KMS-11 (cell line): ENCODE data around the gene TIMP4.

Source experiments
- H2AFZ ChIP-seq: fragments of 200-600 bp; sonication (generic); 2 replicates; pipeline ENCODE4 v1.6.1; 2016; ENCODE audit warnings: antibody characterized with exemption, mixed run types, low read depth
- H3K27ac ChIP-seq: fragments of 200-600 bp; sonication (generic); 2 replicates; pipeline ENCODE4 v1.6.1; 2016; ENCODE audit warnings: mild to moderate bottlenecking, mixed run types
- H3K27me3 ChIP-seq: fragments of 200-600 bp; sonication (generic); 2 replicates; pipeline ENCODE4 v1.6.1; 2017; ENCODE audit warnings: mild to moderate bottlenecking, low read depth, mixed run types, moderate library complexity; ENCODE audit not compliant: insufficient read depth
- H3K36me3 ChIP-seq: fragments of 200-600 bp; sonication (generic); 2 replicates; pipeline ENCODE4 v1.6.1; 2017; ENCODE audit warnings: mild to moderate bottlenecking, mixed run types; ENCODE audit not compliant: insufficient read depth
- H3K4me1 ChIP-seq: fragments of 200-600 bp; sonication (generic); 2 replicates; pipeline ENCODE4 v1.6.1; 2016; ENCODE audit warnings: mild to moderate bottlenecking, low read depth, mixed run types; ENCODE audit not compliant: poor library complexity, severe bottlenecking
- H3K4me2 ChIP-seq: fragments of 200-600 bp; sonication (generic); 2 replicates; pipeline ENCODE4 v1.7.0; 2016; ENCODE audit warnings: mild to moderate bottlenecking, mixed run types
- H3K4me3 ChIP-seq: fragments of 200-600 bp; sonication (generic); IDR thresholded peaks from 2 replicates; pipeline ENCODE4 v1.6.1; 2017; ENCODE audit warnings: low read depth, low read length, mixed read lengths; ENCODE audit not compliant: insufficient read depth
- H3K79me2 ChIP-seq: fragments of 200-600 bp; sonication (generic); 2 replicates; pipeline ENCODE4 v1.6.1; 2016; ENCODE audit warnings: low read depth, mixed run types; ENCODE audit not compliant: insufficient read depth
- H3K9ac ChIP-seq: fragments of 200-600 bp; sonication (generic); 2 replicates; pipeline ENCODE4 v1.6.1; 2016; ENCODE audit warnings: mild to moderate bottlenecking, mixed run types
- H4K20me1 ChIP-seq: fragments of 200-600 bp; sonication (generic); 2 replicates; pipeline ENCODE4 v1.6.1; 2016; ENCODE audit warnings: mild to moderate bottlenecking, mixed run types; ENCODE audit not compliant: insufficient read depth
- CTCF ChIP-seq: fragments of 200-600 bp; sonication (generic); conservative IDR thresholded peaks from 2 replicates; pipeline ENCODE4 v1.6.1; 2017; ENCODE audit warnings: low read depth, mild to moderate bottlenecking, antibody characterized with exemption, low read length, moderate library complexity, mixed read lengths

Gene TIMP4

GRCh38 chr3:12178091-12178820, 19.5 kb upstream of the TIMP4 start:
- Histone ChIP-seq H3K27me3 (no peaks in the 10 kb centered on the region), H4K20me1 (no peaks in the 10 kb centered on the region), H3K27ac (no peak overlapping the region), H3K79me2 (no peaks in the 10 kb centered on the region), H3K36me3 (no peaks in the 10 kb centered on the region), H3K4me3 (no peak overlapping the region), H2AFZ (no peak overlapping the region), H3K4me1 (no peaks in the 10 kb centered on the region), H3K9ac (no peak overlapping the region), H3K4me2 (no peak overlapping the region)
- no peak for TF ChIP-seq CTCF

- H3K4me1 ChIP-seq = no peaks in the 10 kb centered on the region
- H4K20me1 ChIP-seq = no peaks in the 10 kb centered on the region
- no peak overlapping the region for H2AFZ ChIP-seq
- TF ChIP-seq CTCF = no peak
- H3K36me3 ChIP-seq = no peaks in the 10 kb centered on the region
- H3K79me2 ChIP-seq = no peaks in the 10 kb centered on the region
- H3K4me3 ChIP-seq = no peak overlapping the region
- no peak overlapping the region for H3K27ac ChIP-seq
- H3K4me2 ChIP-seq = no peak overlapping the region
- no peaks in the 10 kb centered on the region for H3K27me3 ChIP-seq
- H3K9ac ChIP-seq = no peak overlapping the region
Observed at GRCh38 chr3:12177126-12177525, 18.4 kb upstream of the TIMP4 start.

- Histone ChIP-seq H2AFZ (no peak overlapping the region), H3K79me2 (no peaks in the 10 kb centered on the region), H3K4me2 (no peak overlapping the region), H3K36me3 (no peaks in the 10 kb centered on the region), H3K27ac (no peak overlapping the region), H3K4me3 (no peak overlapping the region), H3K27me3 (no peaks in the 10 kb centered on the region), H3K4me1 (no peaks in the 10 kb centered on the region), H4K20me1 (no peaks in the 10 kb centered on the region), H3K9ac (no peak overlapping the region)
- peak; percentile 68 for TF ChIP-seq CTCF
Observed at GRCh38 chr3:12175844-12176453, 17.2 kb upstream of the TIMP4 start.

GRCh38 chr3:12175137-12175593, 16.5 kb upstream of the TIMP4 start:
- H3K27ac ChIP-seq = no peak overlapping the region

More at GRCh38 chr3:12175137-12175593, 16.5 kb upstream of the TIMP4 start:
- Histone ChIP-seq H3K4me1 (no peaks in the 10 kb centered on the region), H3K27me3 (no peaks in the 10 kb centered on the region), H3K4me2 (no peak overlapping the region), H3K4me3 (no peak overlapping the region), H2AFZ (no peak overlapping the region), H3K36me3 (no peaks in the 10 kb centered on the region), H3K79me2 (no peaks in the 10 kb centered on the region), H3K9ac (no peak overlapping the region), H4K20me1 (no peaks in the 10 kb centered on the region)
- no peak for TF ChIP-seq CTCF
